Heart left ventricle (tissue), 16 donors: Measurements from ENCODE around the gene CRABP1. TPM values are rescaled to one million over a fixed set of nuclear protein-coding genes. Genes with fewer than 3 reads are reported as not detected.

Experiments
- ATAC-seq, 4 donors: fragments of 200-7000 bp; cut with Tn5 transposase; one replicate each; pipeline ENCODE4 v1.9.1; 2020 to 2022; ENCODE audit warnings: moderate library complexity in 4 of 4, mild to moderate bottlenecking in 3 of 4, moderate number of reproducible peaks in 1 of 4
- DNase-seq, 5 donors: peaks; one replicate each; pipeline ENCODE4 v3.0.0-alpha.2; 2020
- H3K27ac ChIP-seq, 12 donors: fragments of 200-600 bp; sonication (generic) in 4 of 12; one replicate each; pipeline versions ENCODE4 v1.5.0 to v1.8.0; 2016 to 2022; ENCODE audit warnings: mild to moderate bottlenecking in 2 of 12
- H3K27me3 ChIP-seq, 9 donors: fragments of 200-600 bp; sonication (generic) in 2 of 9; one replicate each; pipeline versions ENCODE4 v1.5.1 to v1.8.0; 2016 to 2022; ENCODE audit warnings: mild to moderate bottlenecking in 3 of 9
- H3K36me3 ChIP-seq, 9 donors: fragments of 200-600 bp; sonication (generic) in 2 of 9; one replicate each; pipeline versions ENCODE4 v1.5.0 to v1.8.0; 2018 to 2022; ENCODE audit warnings: mild to moderate bottlenecking in 2 of 9
- H3K4me1 ChIP-seq, 12 donors: fragments of 200-600 bp; sonication (generic) in 4 of 12; one replicate each; pipeline versions ENCODE4 v1.5.0 to v1.8.0; 2016 to 2022; ENCODE audit warnings: mild to moderate bottlenecking in 3 of 12
- H3K4me3 ChIP-seq, 12 donors: fragments of 200-600 bp; sonication (generic) in 4 of 12; one replicate each; pipeline versions ENCODE4 v1.5.0 to v1.8.0; 2017 to 2022; ENCODE audit warnings: mild to moderate bottlenecking in 9 of 12, moderate library complexity in 4 of 12
- H3K9me3 ChIP-seq, 12 donors: fragments of 200-600 bp; sonication (generic) in 4 of 12; one replicate each; pipeline versions ENCODE4 v1.5.0 to v1.8.0; 2016 to 2022; ENCODE audit warnings: mild to moderate bottlenecking in 1 of 12
- POLR2A ChIP-seq, 2 donors: fragments of 450-650 bp; IDR thresholded peaks; one replicate each; pipeline ENCODE4 v1.6.1; 2017; ENCODE audit warnings: antibody characterized with exemption in 2 of 2, mild to moderate bottlenecking in 2 of 2, moderate library complexity in 2 of 2
- WGBS, 4 donors: extraction: QIAGEN DNeasy Blood & Tissue Kit in 2 of 4; methylation state at CpG; one replicate each; pipeline versions ENCODE4 v1.1.5 to v1.1.7; 2013 to 2018; 5-methylcytosine and 5-hydroxymethylcytosine counted together
- intact Hi-C, 10 donors: fragments of 100-400 bp; cut with DNase I; formaldehyde crosslinking; loops; one replicate each; pipeline versions ENCODE4 v1.11.1 to v1.14.2; 2022
- polyA plus RNA-seq, 2 donors: library from polyadenylated mRNA; stranded (reverse); fragments of 200-250 nt; gene quantifications; one replicate each; pipeline ENCODE4 v1.2.3, GENCODE V29; 2013
- total RNA-seq, 9 donors: library from RNA; depleted of rRNA in 2 of 9; stranded (reverse); fragments of >200 nt in 2 of 9; fragmentation: NEBNext Ultra II Directional in 3 of 9; extraction: Animal tissue kit (Norgen Biotek cat#: 25700) in 3 of 9; gene quantifications; one replicate each; pipeline versions ENCODE4 v1.1.0 to v1.2.4, GENCODE V29; 2016 to 2023
- TF ChIP-seq, protein P1 (sequence below), 12 donors: fragments of 200-600 bp; sonication (generic) in 4 of 12; IDR thresholded peaks; one replicate each; pipeline versions ENCODE4 v1.5.0 to v1.8.0; 2018 to 2022; ENCODE audit warnings: antibody characterized with exemption in 12 of 12, mild to moderate bottlenecking in 5 of 12
- donor health status: ischemic (EF 13 %, LVEDD 7.1; RV severe dilation, severe dysfunction).
- donor health status: healthy with polysubstance abuse.
- donor health status: DM: no; HTN: yes; CAD: no.
- donor health status: DM: no; HTN: no; CAD: no.
- donor health status: ischemic (EF 25% LVEDD 6.9; RV normal size, moderate dysfunction).
- donor health status: ischemic (EF 25% LVEDD 5.7; RV mildly dilated, moderate dysfunction).
- donor health status: healthy.
- donor health status: DM: yes; HTN: yes; CAD: no.
- donor health status: ischemic (EF 35%, LVEDD 5.7; RV mildly dilated, moderate dysfunction).
- donor health status: nonischemic (EF 11% LVEDD 7.7; RV severe dilation, severe dysfunction).
- donor health status: DM: yes; HTN: yes; CAD: no.
- donor health status: PGD.
- donor health status: ischemic (EF 29% LVEDD 5.4; RV normal size, mild dysfunction).
- donor health status: nonischemic (EF 23%, LVEDD 6.1; RV moderate dilation, normal function).

Gene CRABP1
- total and polyA plus RNA-seq, 11 donors: 0.46 TPM; not detected in 10

DNA sequence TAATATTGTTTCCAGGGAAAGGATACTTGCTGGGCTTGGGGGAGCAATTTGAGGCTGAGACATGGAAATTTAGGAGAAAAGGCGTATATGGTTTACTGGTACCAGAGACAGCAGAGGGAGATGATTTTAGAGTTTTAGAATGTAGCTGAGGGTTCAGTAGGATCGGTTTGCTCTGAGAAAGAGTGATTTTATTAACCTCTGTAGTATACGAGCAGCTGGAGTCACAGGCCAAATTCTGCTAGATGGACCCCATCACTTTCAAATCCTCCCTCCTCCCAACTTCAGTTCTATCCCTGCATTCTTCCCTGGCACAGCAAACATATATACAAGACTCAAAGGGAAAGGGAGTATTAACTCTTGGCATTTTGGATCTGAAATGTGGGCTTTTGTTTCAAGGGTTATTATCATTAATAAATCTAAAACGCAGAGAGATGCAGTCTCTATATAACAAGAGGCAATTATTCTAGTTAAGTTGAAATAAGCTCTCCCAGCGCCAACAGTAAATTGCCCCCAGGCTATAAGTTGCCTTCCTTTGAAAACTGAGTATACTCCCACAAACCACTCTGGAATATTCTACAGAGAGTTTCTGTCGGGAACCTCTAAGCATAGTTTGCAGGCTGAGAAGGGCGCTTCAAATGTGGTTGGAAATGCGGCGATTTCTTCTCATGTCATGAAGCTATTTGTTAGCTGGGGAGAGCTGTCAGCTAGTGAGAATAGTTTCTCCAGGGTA lies 5.4 kb downstream of the CRABP1 start:
- no peaks in the 10 kb centered on the region for H3K36me3 ChIP-seq
- no peak overlapping the region for H3K4me3 ChIP-seq
- DNase-seq (no peak), ATAC-seq (no peak)
- intact Hi-C loops: no loop called here
- no peak overlapping the region for H3K27ac ChIP-seq
- H3K27me3 ChIP-seq: peaks cover 0 to 30% (median 13%) of the 10 kb centered on the region in 9 donors
- peaks cover 0 to 11% (median 3%) of the 10 kb centered on the region in 12 donors for H3K4me1 ChIP-seq
- H3K9me3 ChIP-seq: no peaks in the 10 kb centered on the region
- 89 to 95% (median 93%) methylated on average over 9 of the region's 9 CpGs for WGBS, 4 donors
- no peak for TF ChIP-seq POLR2A (IDR thresholded peaks at IDR 0.05)
- TF ChIP-seq, protein P1, sequence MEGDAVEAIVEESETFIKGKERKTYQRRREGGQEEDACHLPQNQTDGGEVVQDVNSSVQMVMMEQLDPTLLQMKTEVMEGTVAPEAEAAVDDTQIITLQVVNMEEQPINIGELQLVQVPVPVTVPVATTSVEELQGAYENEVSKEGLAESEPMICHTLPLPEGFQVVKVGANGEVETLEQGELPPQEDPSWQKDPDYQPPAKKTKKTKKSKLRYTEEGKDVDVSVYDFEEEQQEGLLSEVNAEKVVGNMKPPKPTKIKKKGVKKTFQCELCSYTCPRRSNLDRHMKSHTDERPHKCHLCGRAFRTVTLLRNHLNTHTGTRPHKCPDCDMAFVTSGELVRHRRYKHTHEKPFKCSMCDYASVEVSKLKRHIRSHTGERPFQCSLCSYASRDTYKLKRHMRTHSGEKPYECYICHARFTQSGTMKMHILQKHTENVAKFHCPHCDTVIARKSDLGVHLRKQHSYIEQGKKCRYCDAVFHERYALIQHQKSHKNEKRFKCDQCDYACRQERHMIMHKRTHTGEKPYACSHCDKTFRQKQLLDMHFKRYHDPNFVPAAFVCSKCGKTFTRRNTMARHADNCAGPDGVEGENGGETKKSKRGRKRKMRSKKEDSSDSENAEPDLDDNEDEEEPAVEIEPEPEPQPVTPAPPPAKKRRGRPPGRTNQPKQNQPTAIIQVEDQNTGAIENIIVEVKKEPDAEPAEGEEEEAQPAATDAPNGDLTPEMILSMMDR (IDR thresholded peaks at IDR 0.05): no peak

DNA sequence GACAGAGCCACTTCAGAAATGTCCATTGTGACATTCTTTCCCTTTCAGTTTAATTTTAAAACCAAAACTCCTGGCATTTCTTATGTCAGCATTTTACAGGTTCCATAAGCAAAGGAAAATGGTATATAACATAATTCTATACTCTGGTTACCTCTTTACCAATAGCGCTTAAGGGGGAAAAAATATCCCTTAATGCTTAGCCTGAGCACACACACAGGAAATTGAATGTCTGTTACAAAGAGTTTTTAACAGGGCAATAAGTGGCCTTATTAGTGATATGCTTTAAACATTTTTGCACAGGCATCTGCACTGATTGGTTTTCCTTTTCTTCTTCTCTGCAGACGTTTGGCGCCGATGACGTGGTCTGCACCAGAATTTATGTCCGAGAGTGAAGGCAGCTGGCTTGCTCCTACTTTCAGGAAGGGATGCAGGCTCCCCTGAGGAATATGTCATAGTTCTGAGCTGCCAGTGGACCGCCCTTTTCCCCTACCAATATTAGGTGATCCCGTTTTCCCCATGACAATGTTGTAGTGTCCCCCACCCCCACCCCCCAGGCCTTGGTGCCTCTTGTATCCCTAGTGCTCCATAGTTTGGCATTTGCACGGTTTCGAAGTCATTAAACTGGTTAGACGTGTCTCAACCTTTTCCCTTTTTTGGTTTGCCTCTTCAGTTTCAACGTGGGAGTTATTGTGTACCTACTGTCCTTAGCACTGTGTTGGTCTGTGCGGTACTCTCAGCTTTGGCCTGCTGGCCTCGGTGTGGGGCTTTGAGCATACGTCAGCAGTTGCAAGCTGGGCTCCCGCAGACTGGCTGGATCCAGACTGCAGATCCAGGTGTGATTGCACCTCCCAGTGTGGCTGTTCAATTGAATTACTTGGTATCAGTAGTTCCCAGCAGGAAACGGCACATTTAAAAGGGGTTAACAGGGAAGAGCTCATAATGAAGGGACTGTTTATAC lies 7.7 kb downstream of the CRABP1 start:
- Histone ChIP-seq H3K27ac (no peak overlapping the region), H3K4me3 (no peak overlapping the region), H3K27me3 (peaks cover 0 to 7% (median 0%) of the 10 kb centered on the region in 9 donors), H3K9me3 (no peaks in the 10 kb centered on the region), H3K36me3 (no peaks in the 10 kb centered on the region), H3K4me1 (peaks cover 0 to 3% (median 0%) of the 10 kb centered on the region in 12 donors)
- DNase-seq (no peak), ATAC-seq (no peak)
- intact Hi-C loops: no loop called here
- WGBS, 4 donors: 49 to 63% (median 59%) methylated on average over 17 of the region's 17 CpGs
- TF ChIP-seq, protein P1 (IDR thresholded peaks at IDR 0.05): no peak
- TF ChIP-seq POLR2A (IDR thresholded peaks at IDR 0.05): no peak

DNA sequence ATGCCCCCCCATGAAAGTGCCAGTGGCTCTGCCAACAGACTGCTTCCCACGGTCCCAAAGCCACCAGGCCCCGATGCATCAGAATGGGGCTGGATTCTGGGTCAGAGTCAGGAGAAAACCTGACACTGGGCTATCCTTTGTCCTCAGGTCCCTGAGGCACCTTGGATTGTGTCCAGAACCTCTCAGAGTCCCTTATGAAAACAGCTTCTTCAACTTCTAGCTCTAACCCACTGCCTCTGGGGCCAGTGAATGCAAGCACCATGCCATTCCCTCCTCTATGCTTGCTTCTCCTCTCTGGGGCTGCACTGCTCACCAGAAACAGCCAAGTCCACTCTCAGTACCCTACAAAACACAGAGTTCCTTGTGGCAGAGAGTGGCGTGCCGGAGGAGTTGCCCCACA lies 9.9 kb downstream of the CRABP1 start:
- intact Hi-C loops: no loop called here
- H3K27ac ChIP-seq: no peak overlapping the region
- H3K36me3 ChIP-seq: no peaks in the 10 kb centered on the region
- no peak for ATAC-seq
- 74 to 88% (median 81%) methylated on average over 4 of the region's 4 CpGs for WGBS, 4 donors
- H3K27me3 ChIP-seq: peaks cover 0 to 1% (median 0%) of the 10 kb centered on the region in 9 donors
- peaks cover 0 to 3% (median 0%) of the 10 kb centered on the region in 12 donors for H3K4me1 ChIP-seq
- no peaks in the 10 kb centered on the region for H3K9me3 ChIP-seq
- DNase-seq: no peak
- no peak overlapping the region for H3K4me3 ChIP-seq
- no peak for TF ChIP-seq POLR2A (IDR thresholded peaks at IDR 0.05)
- TF ChIP-seq, protein P1 (IDR thresholded peaks at IDR 0.05): no peak

DNA sequence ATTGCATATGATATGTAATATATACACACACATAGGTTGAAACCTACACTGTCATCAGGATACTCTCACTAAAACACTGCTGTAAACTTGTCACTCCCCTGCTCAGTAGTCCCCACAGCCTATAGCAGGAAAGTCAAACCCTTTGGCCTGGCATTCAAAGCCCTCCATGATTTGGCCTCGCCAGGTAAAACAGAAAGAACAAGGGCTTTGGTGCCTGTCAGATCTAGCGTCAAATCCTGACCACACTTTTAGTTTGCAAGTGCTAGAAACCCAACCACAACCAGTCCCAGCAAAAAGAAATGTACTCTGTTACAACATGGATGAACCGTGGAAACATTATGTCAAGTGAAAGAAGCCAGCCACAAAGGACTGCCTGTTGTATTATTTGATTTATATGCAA lies 11.4 kb downstream of the CRABP1 start:
- H3K27me3 ChIP-seq: peaks cover 0 to 3% (median 0%) of the 10 kb centered on the region in 9 donors
- H3K27ac ChIP-seq: no peak overlapping the region
- intact Hi-C loops: no loop called here
- TF ChIP-seq POLR2A (IDR thresholded peaks at IDR 0.05): no peak
- TF ChIP-seq, protein P1 (IDR thresholded peaks at IDR 0.05): no peak
- no peak overlapping the region for H3K4me3 ChIP-seq
- ATAC-seq (no peak), DNase-seq (no peak)
- 90 to 97% (median 91%) methylated on average over 3 of the region's 3 CpGs for WGBS, 4 donors
- H3K4me1 ChIP-seq: peaks cover 0 to 3% (median 0%) of the 10 kb centered on the region in 12 donors
- H3K36me3 ChIP-seq: no peaks in the 10 kb centered on the region
- H3K9me3 ChIP-seq: no peaks in the 10 kb centered on the region
